ENCODE results near the gene ARHGAP15. TPM values are rescaled to one million over a fixed set of nuclear protein-coding genes. Genes with fewer than 3 reads are reported as not detected.

The ARHGAP15 gene
- total RNA-seq, 1 donor from 2014 or later, result 0.51 TPM

GRCh38 chr2:143151111-143151752 is 22.0 kb downstream of the ARHGAP15 start:
- H3K9me3 Mint-ChIP-seq, result no peaks in the 10 kb centered on the region

GRCh38 chr2:143152219-143152618 is 23.0 kb downstream of the ARHGAP15 start:
- no peak for DNase-seq (ENCODE audit: low spot score in 2 of 2, unreplicated experiment in 2 of 2)
- H3K36me3 Mint-ChIP-seq, result no peaks in the 10 kb centered on the region
- no peak overlapping the region for H3K27ac Mint-ChIP-seq
- peaks cover 4% of the 10 kb centered on the region for H3K4me1 Mint-ChIP-seq
- H3K27me3 Mint-ChIP-seq (ENCODE audit: low read depth), result peaks cover 28% of the 10 kb centered on the region
- TF ChIP-seq CTCF (IDR thresholded peaks at IDR 0.05; ENCODE audit: unreplicated experiment), result no peak
- H3K4me3 Mint-ChIP-seq, result no peak overlapping the region
- H3K9me3 Mint-ChIP-seq, result no peaks in the 10 kb centered on the region

More at GRCh38 chr2:143151111-143151752, 22.0 kb downstream of the ARHGAP15 start:
- TF ChIP-seq CTCF (IDR thresholded peaks at IDR 0.05; ENCODE audit: unreplicated experiment), result no peak
- DNase-seq (ENCODE audit: low spot score in 2 of 2, unreplicated experiment in 2 of 2), result no peak
- Mint-ChIP-seq H3K4me1 (peaks cover 6% of the 10 kb centered on the region), H3K4me3 (no peak overlapping the region), H3K27me3 (ENCODE audit: low read depth) (peaks cover 31% of the 10 kb centered on the region), H3K36me3 (no peaks in the 10 kb centered on the region), H3K27ac (no peak overlapping the region)

GRCh38 chr2:143152637-143153036 is 23.4 kb downstream of the ARHGAP15 start:
- H3K4me1 Mint-ChIP-seq, result peaks cover 8% of the 10 kb centered on the region
- no peak overlapping the region for H3K4me3 Mint-ChIP-seq
- no peaks in the 10 kb centered on the region for H3K36me3 Mint-ChIP-seq
- no peak overlapping the region for H3K27ac Mint-ChIP-seq
- H3K9me3 Mint-ChIP-seq, result no peaks in the 10 kb centered on the region
- no peak for TF ChIP-seq CTCF (IDR thresholded peaks at IDR 0.05; ENCODE audit: unreplicated experiment)
- no peak for DNase-seq (ENCODE audit: low spot score in 2 of 2, unreplicated experiment in 2 of 2)
- H3K27me3 Mint-ChIP-seq (ENCODE audit: low read depth), result peaks cover 27% of the 10 kb centered on the region

- Mint-ChIP-seq H3K27me3 (ENCODE audit: low read depth) (peaks cover 24% of the 10 kb centered on the region), H3K36me3 (no peaks in the 10 kb centered on the region), H3K9me3 (no peaks in the 10 kb centered on the region), H3K4me3 (no peak overlapping the region), H3K4me1 (peaks cover 20% of the 10 kb centered on the region), H3K27ac (no peak overlapping the region)
- DNase-seq (ENCODE audit: low spot score in 2 of 2, unreplicated experiment in 2 of 2), result no peak
- no peak for TF ChIP-seq CTCF (IDR thresholded peaks at IDR 0.05; ENCODE audit: unreplicated experiment)
These were observed 26.4 kb downstream of the ARHGAP15 start for GRCh38 chr2:143155661-143156060.

- no peak for DNase-seq (ENCODE audit: low spot score in 2 of 2, unreplicated experiment in 2 of 2)
- peaks cover 33% of the 10 kb centered on the region for H3K27me3 Mint-ChIP-seq (ENCODE audit: low read depth)
These were observed 27.8 kb downstream of the ARHGAP15 start for GRCh38 chr2:143157001-143157400.

More at GRCh38 chr2:143157001-143157400, 27.8 kb downstream of the ARHGAP15 start:
- Mint-ChIP-seq H3K9me3 (no peaks in the 10 kb centered on the region), H3K36me3 (no peaks in the 10 kb centered on the region), H3K4me3 (no peak overlapping the region), H3K4me1 (peaks cover 24% of the 10 kb centered on the region), H3K27ac (no peak overlapping the region)
- TF ChIP-seq CTCF (IDR thresholded peaks at IDR 0.05; ENCODE audit: unreplicated experiment), result no peak

Data from mesothelial cell of epicardium (in vitro differentiated cells).